Bronchial epithelial cell (primary cell): Measurements from ENCODE around the gene EFNA5. TPM values are rescaled to one million over a fixed set of nuclear protein-coding genes. Genes with fewer than 3 reads are reported as not detected.

ENCODE experiments used
- DNase-seq: peaks from one replicate; pipeline ENCODE4 v3.0.0-alpha.2; 2010; ENCODE audit warnings: low read depth
- FAIRE-seq: peaks from 2 replicates; lab custom pipeline; 2011; peaks lifted over from hg19 to GRCh38; lab: Jason Lieb, UNC
- H3K27me3 ChIP-seq: 2 replicates; pipeline ENCODE4 v1.5.1; 2011; ENCODE audit warnings: low read length; ENCODE audit not compliant: control insufficient read depth, insufficient read depth
- H3K36me3 ChIP-seq: 2 replicates; pipeline ENCODE4 v1.5.1; 2011; ENCODE audit warnings: low read length; ENCODE audit not compliant: control insufficient read depth, insufficient read depth
- H3K4me3 ChIP-seq: 2 replicates; pipeline ENCODE4 v1.5.1; 2011; ENCODE audit warnings: mild to moderate bottlenecking, low read depth, low read length, control low read depth
- CTCF ChIP-seq: IDR thresholded peaks from 2 replicates; pipeline ENCODE4 v1.5.1; 2011; ENCODE audit warnings: mild to moderate bottlenecking, moderate library complexity, low read length, control low read depth, inconsistent platforms; ENCODE audit not compliant: insufficient read depth, severe bottlenecking
- total RNA-seq: library from RNA; depleted of rRNA; stranded (reverse); fragments of >200 nt; gene quantifications from 2 replicates; pipeline ENCODE4 v1.2.1, GENCODE V29; 2014

Gene EFNA5
- total RNA-seq, 1 donor from 2014 or later: 3.9 TPM

DNA sequence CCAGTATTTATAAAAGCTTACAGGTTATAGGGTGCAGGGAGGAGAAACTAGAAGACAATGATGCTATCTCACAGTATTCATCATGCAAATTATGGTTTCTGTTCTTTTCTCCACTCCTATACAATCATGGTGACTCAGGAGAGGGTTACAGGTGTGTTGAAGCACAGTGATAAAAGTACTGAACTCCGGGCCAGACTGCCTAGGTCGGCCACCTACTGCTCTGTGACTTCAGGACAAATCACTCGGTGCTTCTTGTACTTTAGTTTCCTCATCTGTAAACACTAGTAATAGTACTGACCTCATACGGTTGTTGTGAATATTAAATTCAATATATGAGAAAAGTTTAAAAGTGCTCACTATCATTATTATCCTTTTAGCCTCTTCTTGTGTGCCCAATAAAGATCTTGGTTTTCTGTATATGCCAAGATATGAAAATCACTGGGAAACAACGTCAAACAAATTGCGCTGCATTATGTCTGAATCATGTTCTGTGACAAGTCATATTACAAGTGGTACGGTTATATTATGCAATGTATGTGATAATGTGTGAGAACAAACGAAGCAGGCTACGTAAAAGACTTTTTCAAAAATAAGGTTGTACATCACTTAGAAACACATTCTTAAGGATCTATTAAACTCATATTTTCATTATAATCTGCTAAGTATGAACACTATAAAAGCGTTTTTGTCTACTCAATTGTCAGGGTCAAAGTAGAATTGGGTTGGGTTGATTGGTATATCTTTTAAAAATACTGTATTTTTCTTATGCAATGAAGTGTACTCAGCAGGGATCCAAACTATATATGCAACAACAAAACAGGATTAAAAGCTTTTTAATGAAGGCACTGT is 153.3 kb downstream of the EFNA5 start:
- DNase-seq: no peak
- FAIRE-seq: no peak
- no peak for TF ChIP-seq CTCF
- H3K27me3 ChIP-seq: no peaks in the 10 kb centered on the region
- no peak overlapping the region for H3K4me3 ChIP-seq
- H3K36me3 ChIP-seq: no peaks in the 10 kb centered on the region

GRCh38 chr5:107516452-107517184 is 154.1 kb downstream of the EFNA5 start:
- no peak for TF ChIP-seq CTCF
- DNase-seq (no peak), FAIRE-seq (no peak)
- no peak overlapping the region for H3K4me3 ChIP-seq
- H3K36me3 ChIP-seq: no peaks in the 10 kb centered on the region
- H3K27me3 ChIP-seq: no peaks in the 10 kb centered on the region

GRCh38 chr5:107515521-107516080 is 155.1 kb downstream of the EFNA5 start:
- Histone ChIP-seq H3K4me3 (no peak overlapping the region), H3K27me3 (no peaks in the 10 kb centered on the region), H3K36me3 (no peaks in the 10 kb centered on the region)
- no peak for TF ChIP-seq CTCF
- FAIRE-seq (no peak), DNase-seq (no peak)

DNA sequence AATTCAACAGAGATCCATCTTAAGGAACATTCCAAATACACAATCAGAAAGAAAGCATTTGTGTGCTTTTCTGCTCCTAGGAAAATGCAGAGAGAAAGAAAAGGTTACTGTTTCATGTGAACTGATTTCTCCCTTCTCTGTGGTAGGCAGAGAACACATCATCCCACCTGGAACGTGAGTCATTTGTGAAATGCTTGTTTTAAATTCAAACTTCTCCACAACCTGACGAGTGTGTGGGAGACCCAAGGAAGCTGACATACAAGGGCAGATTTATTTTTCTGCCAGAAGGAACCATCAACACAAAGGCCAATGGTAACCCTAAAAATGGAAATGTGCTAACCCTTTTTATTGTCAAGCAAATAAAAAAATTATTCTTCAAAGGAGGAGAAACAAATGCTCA is 156.4 kb downstream of the EFNA5 start:
- no peaks in the 10 kb centered on the region for H3K27me3 ChIP-seq
- TF ChIP-seq CTCF: no peak
- peak; percentile 67 for DNase-seq
- H3K36me3 ChIP-seq: no peaks in the 10 kb centered on the region
- no peak for FAIRE-seq
- no peak overlapping the region for H3K4me3 ChIP-seq

- Histone ChIP-seq H3K36me3 (no peaks in the 10 kb centered on the region), H3K27me3 (no peaks in the 10 kb centered on the region), H3K4me3 (no peak overlapping the region)
- DNase-seq (no peak), FAIRE-seq (peak; percentile 13)
- TF ChIP-seq CTCF: no peak
Measured at GRCh38 chr5:107513337-107514085, 157.2 kb downstream of the EFNA5 start.
